SKM-1 treated with dmso at 0.1 percent for 144 hours (cell line): Measurements from ENCODE around the gene CEP41.

ENCODE experiments used
- DNase-seq: peaks from one replicate; lab custom pipeline; 2025; ENCODE audit not compliant: unreplicated experiment; lab: John Stamatoyannopoulos, UW

Gene CEP41

GRCh38 chr7:130421684-130422083, 19.1 kb downstream of the CEP41 start:
- DNase-seq: no peak

GRCh38 chr7:130420943-130421578, 19.8 kb downstream of the CEP41 start:
- no peak for DNase-seq

GRCh38 chr7:130419658-130420057, 21.2 kb downstream of the CEP41 start:
- DNase-seq: no peak

- no peak for DNase-seq
Observed at GRCh38 chr7:130418306-130418705, 22.5 kb downstream of the CEP41 start.

- DNase-seq: no peak
Observed at GRCh38 chr7:130417213-130417612, 23.6 kb downstream of the CEP41 start.

GRCh38 chr7:130415006-130415405, 25.8 kb downstream of the CEP41 start:
- DNase-seq: peak; percentile 68

GRCh38 chr7:130413201-130413600, 27.6 kb downstream of the CEP41 start:
- DNase-seq: no peak

GRCh38 chr7:130410868-130411541, 29.8 kb downstream of the CEP41 start:
- no peak for DNase-seq

GRCh38 chr7:130409712-130410072, 31.1 kb downstream of the CEP41 start:
- no peak for DNase-seq

GRCh38 chr7:130409067-130409711, 31.6 kb downstream of the CEP41 start:
- no peak for DNase-seq

GRCh38 chr7:130405003-130405402, 35.8 kb downstream of the CEP41 start:
- DNase-seq: no peak

- DNase-seq: no peak
Observed at GRCh38 chr7:130401578-130401977, 39.2 kb downstream of the CEP41 start.

- DNase-seq: no peak
Observed at GRCh38 chr7:130401101-130401500, 39.7 kb downstream of the CEP41 start.

- no peak for DNase-seq
Observed at GRCh38 chr7:130400120-130400572, 40.7 kb downstream of the CEP41 start.

GRCh38 chr7:130398526-130399090, 42.2 kb downstream of the CEP41 start:
- no peak for DNase-seq

- no peak for DNase-seq
Observed at GRCh38 chr7:130397758-130398073, 43.1 kb downstream of the CEP41 start.

- no peak for DNase-seq
Observed at GRCh38 chr7:130397051-130397757, 43.6 kb downstream of the CEP41 start.

GRCh38 chr7:130396109-130396508, 44.7 kb downstream of the CEP41 start:
- no peak for DNase-seq

GRCh38 chr7:130395421-130395820, 45.4 kb downstream of the CEP41 start:
- no peak for DNase-seq

- no peak for DNase-seq
Observed at GRCh38 chr7:130394421-130395195, 46.2 kb downstream of the CEP41 start.
